Measurements from ENCODE around the gene CPNE4.
A peak's percentile ranks its signal among the peaks of the same experiment; 100 is the strongest.

The CPNE4 gene

GRCh38 chr3:131568460-131568859, 466.4 kb downstream of the CPNE4 start:
- DNase-seq: peak in 1 of 2 experiments; percentile 2

GRCh38 chr3:131564812-131565211, 470.0 kb downstream of the CPNE4 start:
- DNase-seq: no peak

GRCh38 chr3:131561511-131561910, 473.3 kb downstream of the CPNE4 start:
- DNase-seq: no peak

GRCh38 chr3:131560795-131561194, 474.0 kb downstream of the CPNE4 start:
- no peak for DNase-seq

DNA sequence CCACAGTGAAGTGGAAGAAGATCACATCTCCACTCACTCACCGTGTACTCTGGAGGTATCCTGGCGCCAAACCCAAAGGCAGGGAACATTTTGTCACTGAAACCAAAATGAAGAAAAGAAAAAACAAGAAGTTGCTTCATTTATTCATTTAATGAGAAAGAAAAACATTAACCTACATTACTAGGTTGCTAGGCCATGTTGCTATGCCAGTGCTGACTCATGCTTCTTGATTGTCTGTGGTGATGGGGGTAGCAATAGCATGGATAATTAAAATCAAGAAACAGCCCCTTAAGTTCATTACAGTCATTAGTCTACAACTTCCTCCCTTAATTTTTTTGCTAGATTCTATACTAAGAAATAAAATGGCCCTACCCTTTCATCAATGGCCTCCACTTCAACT, 479.4 kb downstream of the CPNE4 start:
- DNase-seq: no peak

GRCh38 chr3:131553495-131554247, 481.1 kb downstream of the CPNE4 start:
- no peak for DNase-seq

GRCh38 chr3:131551761-131552160, 483.1 kb downstream of the CPNE4 start:
- no peak for DNase-seq

DNA sequence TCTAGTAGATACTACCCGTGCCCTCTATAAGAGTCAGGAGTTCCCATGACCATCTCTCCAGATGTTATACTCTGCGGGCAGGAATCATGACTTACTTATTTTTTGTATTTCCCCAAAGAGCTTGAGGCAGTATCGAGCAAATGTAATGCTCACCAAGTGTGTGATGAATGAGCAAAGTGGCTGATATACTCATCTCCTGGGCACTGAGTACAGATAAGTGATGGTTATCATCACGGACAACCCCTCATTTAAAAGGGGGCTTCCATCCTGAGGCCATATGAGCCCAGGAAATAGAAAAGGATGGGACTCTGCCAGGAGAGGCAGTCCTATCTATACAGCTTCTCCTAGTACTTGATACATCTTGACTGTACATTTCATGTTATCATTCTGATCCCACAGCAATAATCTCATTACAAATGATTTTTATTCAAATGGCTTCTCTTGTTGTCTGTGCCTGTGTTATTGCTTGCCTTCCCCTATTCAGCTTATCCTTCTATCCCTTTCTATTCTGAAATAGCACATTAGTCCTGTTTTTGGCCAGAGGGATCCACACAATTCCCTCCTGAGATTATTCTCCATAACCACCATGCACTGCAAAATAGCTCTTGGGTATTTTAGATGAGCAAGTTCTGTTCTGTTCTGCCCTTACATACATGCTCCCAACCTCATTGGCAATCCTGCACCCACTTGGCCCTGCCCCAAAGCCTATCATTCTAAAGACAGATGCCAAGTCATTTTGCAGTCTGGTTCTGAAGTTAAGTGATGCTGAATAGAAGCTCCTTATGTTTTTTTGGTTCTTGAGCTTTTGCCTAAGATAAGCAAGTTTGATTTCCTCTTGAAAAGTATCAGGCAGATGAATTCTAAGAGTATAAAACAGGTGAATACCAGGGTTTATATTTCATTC, 484.0 kb downstream of the CPNE4 start:
- no peak for DNase-seq

- peak; percentile 5 to 21 for DNase-seq
Measured at GRCh38 chr3:131549340-131549739, 485.5 kb downstream of the CPNE4 start.

- DNase-seq: no peak
Measured at GRCh38 chr3:131547585-131547984, 487.2 kb downstream of the CPNE4 start.

DNA sequence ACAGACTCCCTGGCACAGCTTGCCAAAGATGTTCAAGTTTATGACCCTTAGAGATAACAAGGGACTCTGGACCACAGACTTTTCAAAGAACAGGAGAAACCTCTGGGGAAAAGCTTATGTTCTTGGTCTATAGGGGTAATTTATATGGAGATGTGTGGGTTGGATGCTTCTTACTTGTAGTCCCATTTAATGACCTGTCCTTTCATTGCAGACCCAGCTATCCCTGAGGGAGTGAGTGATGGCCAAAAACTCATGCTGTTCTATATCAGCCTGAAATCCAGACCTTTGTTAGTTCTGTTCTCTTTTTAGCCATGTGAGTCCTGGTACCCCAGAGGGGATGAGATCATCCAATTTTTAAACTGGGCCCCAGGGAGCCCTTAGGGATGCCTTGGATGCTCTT, 488.4 kb downstream of the CPNE4 start:
- DNase-seq: no peak

GRCh38 chr3:131544557-131544956, 490.3 kb downstream of the CPNE4 start:
- DNase-seq: no peak

DNA sequence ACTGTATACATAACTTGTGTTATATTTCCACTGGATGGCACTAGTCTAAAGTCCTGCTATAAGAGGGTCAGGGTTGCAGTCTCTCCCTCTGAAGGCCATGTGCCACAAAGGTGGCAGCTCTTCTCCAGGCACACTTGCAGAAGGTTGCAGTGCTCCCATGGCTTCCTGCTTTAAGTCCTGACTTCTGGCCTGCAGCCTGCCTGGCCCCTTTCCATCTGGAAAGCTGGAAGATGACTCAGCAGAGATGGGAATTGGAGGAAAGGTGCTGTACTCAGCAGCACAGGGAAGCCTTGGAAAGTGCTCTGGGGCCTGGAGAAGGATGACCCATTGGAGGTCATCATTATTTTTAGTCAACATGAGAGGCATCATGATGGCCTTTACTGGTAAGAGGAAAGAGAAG, 491.1 kb downstream of the CPNE4 start:
- DNase-seq: peak; percentile 2 to 11

DNA sequence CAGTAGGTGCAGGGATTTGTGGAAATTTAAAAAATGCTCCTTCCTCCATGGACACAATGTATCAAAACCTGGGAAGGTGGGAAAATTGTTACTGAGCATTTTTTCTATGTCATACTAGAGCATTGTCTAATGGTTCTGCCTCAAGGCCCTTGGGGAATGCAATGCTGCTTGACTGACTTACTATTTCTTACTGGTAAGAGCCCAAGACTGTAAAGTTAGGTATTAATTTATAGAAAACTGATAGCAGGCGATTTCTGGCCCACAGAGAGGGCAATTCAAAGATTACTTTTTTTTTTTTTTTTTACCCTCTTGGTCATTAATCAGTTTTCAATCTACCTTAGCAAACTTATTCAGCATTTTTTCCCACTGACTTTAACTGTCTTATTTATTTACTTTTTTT, 493.5 kb downstream of the CPNE4 start:
- no peak for DNase-seq

DNA sequence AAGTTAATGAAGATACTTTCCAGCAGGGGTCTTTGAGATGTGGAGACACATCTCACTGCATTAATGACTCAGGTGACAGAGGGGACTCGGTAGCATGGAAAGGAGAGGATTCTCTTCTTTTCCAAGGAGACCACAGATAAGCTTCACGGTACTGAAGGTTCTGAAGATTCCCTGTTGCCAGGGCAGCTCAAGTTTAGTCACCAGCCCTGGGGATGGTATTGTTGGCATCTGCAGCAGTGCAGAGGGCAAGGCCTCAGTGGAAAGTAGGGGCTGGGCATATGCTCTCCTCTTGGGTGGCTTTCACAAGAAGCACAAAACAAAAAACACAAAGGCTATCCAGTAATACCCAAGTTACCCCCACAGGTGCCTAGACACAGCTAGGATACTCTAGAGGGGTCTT, 494.0 kb downstream of the CPNE4 start:
- DNase-seq: no peak

GRCh38 chr3:131540143-131540542, 494.7 kb downstream of the CPNE4 start:
- no peak for DNase-seq

DNA sequence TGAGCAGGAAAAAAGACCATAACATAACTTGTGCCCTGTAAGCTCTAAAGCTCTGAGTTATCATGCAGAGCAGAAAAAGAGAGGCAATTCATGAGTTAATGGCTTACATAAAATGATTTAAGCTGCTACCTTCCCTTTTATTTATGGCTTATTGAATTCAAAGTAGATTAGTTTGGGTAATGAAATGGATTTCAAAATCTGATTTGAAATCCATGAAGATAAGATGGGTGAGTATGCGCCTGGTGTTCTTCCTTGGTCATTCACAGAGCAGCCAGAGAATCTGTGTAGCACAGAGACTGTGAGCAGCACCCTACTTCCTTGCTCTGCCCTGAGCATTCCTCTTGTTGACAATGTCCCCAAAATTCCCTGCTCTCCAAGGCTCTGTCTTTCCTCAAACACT, 495.8 kb downstream of the CPNE4 start:
- DNase-seq: no peak

DNA sequence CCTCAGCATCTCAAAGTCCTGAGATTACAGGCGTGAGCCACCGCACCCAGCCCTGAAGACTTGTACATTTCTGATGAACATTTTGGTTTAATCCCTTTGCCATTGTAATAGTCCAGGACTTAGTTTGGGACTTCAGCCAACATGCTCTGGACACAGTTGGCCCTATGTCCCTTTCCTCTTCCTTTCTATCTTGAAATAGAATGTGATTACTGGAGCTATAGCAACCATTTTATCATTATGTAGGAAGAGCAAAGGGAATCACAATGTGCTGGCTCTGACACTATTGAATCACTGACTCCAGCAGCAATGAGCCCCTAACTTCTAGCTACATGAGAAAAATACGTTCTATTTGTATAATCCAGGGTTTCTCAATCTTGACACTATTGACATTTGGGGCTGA, 497.3 kb downstream of the CPNE4 start:
- no peak for DNase-seq

GRCh38 chr3:131535596-131535995, 499.2 kb downstream of the CPNE4 start:
- DNase-seq: no peak

DNA sequence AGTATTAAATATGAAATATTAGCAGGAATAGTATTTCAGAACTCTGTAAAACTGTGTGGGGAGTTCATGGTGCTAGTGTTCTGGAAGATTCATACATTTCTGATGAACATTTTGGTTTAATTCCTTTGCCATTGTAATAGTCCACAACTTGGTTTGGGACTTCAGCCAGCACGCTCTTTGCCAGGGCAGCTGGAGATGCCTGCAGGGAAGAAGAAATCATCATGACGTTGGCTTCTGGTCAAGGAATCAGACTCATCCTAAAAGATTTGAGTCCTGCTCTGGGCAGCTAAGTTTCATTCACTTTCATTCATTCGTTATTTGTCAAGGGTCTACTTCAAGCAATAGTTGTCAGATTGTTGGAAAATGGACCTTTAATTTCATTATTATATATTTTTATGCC, 499.7 kb downstream of the CPNE4 start:
- no peak for DNase-seq

- no peak for DNase-seq
Measured at GRCh38 chr3:131532645-131533044, 502.2 kb downstream of the CPNE4 start.

- DNase-seq: no peak
Measured at GRCh38 chr3:131530843-131531242, 504.0 kb downstream of the CPNE4 start.

- no peak for DNase-seq
Measured at GRCh38 chr3:131530388-131530787, 504.4 kb downstream of the CPNE4 start.

- DNase-seq: no peak
Measured at GRCh38 chr3:131526801-131527347, 507.9 kb downstream of the CPNE4 start.
